GM18858 (cell line): ENCODE measurements around the gene OOEP.
"Not testable (repeated sequence)": the region's sequence is repeated elsewhere in the genome, so short reads cannot be mapped to it uniquely, and the experiment has no call there.

ENCODE experiments used
- ATAC-seq: cut with Tn5 transposase; IDR thresholded peaks from one replicate; pipeline ENCODE4 v1.9.1; 2021; ENCODE audit not compliant: unreplicated experiment

The OOEP gene

DNA sequence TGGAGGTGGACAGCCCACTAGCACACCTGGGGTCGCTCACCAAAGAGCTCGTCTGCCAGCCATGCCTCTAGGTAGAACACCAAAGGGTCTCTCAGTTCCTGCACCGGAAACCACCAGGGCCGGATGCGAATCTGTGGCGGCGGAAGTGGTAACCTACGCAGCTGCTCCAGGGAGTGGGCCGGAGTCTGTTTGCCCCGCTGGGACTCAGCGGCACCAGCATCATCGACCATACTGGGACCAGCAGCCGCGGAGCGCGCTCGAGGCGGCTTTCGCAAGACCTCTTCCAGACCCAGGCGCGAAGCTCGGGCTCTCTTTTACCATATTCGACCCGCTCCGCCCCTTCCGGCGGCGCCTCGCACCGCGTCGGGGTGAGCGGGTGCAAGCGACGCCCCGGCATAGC, at the start of gene OOEP:
OOEP (minus strand) TSS at position 335 of the 400 bp plus-strand sequence; CDS start at position 230, 105 bp downstream.
- no peak for ATAC-seq

DNA sequence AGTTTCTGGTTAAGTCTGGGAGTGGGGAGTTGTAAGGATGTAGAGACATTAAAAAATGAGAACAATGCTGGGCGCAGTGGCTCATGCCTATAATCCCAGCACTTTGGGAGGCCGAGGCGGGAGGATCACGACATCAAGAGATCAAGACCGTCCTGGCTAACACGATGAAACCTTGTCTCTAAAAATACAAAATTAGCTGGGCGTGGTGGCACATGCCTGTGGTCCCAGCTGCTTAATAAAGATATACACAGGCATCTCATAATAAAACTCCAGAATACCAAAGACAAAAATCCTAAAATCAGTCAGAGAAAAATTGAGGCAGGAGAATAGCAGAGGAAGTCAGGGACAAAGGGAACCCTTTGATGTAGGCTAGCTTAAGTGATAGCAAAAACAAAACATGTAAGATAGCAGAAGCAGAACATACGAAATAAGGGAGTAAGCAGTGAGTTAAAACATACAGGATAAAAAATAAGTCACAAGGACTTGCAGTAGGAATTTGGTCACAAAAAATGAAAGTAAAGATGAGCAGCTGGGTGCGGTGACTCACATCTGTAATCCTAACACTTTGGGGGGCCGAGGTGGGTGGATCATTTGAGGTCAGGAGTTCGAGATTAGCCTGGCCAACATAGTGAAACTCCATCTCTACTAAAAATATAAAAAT, 48.5 kb upstream of the OOEP start:
- no peak for ATAC-seq

DNA sequence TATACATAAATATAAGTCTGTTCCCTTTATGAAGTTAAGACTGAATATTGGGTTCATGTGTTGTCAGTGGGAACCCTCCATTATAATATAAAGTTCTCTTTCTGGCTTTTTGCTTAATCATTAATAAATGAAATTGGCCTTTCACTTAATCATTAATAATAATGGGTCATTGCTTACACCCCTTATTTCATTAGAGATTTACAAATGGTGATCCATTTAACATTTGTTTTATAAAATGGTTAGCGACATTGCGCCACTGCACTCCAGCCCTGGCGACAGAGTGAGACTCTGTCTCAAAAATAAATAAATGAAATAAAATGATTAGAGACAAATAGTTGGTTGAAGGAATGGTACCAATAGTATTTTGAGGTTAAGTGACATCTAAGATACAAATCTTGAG, 43.4 kb upstream of the OOEP start:
- ATAC-seq, result no peak

DNA sequence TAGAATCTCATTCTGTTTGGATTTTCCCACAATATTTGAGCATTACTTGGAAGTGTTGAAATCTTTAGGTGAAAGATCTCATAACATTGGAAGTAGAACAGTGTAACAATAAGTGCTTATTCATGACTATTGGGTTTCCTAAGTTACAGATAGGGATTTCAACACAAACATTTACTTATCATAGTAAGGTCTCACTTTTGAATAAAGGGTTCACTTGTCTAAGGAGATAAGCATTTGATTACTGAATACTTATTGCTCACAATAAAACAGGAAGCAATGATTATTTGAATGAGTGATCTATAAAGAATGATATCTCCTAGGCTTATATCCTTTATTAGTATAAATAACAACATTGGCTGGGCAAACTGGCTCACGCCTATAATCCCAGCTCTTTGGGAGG, 39.7 kb upstream of the OOEP start:
- no peak for ATAC-seq

DNA sequence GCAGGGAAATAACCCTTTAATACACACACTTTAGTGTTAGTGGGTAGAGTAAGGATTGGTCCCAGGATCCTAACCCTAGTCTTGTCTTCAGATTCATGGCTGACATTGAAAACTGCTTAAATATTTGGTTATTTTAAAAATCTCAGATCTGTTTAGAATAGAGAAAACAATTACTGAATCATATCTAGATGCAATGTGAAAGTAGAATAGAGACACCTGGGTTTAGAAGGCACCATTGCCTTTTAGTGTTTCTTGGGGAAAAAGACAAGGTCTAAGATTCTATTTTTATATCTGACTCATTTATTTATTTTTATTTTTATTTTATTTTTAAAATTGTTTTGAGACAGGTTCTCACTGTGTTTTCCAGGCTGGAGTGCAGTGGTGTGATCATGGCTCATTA, 31.0 kb upstream of the OOEP start:
- no peak for ATAC-seq

DNA sequence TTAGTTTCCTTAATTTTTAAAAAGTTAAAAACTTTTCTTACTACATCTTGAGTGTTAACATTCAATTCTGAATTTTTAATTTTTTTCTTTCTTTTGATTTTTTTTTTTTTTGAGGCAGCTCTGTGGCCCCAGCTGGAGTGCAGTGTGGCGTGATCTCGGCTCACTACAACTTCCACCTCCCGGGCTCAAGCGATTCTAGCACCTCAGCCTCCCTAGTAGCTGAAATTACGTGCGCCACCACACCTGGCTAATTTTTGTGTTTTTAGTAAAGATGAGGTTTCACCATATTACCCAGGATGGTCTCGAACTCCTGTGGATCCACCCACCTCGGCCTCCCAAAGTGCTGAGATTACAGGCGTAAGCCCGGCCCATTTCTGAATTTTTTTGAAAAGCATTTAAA, 26.2 kb upstream of the OOEP start:
- ATAC-seq, result no peak

DNA sequence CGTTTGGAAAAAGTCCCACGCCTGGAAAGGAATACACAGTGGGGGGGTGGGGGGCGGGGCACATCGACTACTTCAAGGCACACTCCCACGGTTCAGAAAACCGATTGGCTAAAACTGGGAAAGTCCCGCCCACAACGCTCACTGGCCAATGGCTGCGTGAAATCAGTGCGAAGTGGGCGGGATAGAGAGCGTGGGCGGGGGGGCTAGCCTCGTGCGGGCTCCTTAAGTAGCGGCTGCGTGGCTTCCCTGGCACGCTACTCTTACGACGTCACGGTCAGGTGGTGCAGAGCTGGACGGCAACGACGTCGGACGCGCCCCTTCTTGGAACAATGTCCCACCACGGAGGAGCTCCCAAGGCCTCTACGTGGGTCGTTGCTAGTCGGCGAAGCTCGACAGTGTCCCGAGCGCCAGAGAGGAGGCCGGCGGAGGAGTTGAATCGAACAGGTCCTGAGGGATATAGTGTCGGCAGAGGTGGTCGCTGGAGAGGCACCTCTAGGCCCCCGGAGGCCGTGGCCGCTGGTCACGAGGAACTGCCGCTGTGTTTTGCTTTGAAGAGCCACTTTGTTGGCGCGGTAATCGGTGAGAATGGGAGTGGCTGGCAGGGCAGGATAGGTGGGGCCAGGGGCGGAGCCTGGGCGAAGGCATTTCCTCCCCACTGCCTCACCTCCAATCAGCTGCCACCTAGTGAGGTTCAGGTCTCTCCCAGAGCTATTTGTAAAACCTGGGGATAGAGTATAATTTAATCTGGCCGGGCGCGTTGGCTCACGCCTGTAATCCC, 25.1 kb upstream of the OOEP start, which contains the start of gene DDX43:
DDX43 (plus strand) TSS at position 252 of the 778 bp plus-strand sequence; CDS start at position 330, 78 bp downstream.
- no peak for ATAC-seq

DNA sequence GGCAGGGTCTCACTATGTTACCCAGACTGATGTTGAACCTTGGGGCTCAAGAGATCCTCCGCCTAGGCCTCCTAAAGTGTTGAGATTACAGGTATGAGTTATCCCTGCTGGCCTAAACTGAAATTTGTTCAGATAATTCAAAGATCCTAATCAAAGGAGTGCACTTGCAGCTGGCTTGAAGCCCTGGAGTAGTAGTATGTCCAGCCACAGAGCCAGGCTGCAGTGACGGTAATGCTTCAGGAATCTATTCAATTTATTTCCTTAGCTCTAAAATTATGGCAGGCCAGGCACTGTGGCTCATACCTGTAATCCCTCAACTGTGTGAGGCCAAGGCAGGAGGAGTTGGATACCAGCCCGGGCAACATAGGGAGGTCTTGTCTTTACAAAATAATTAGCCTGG, 23.6 kb upstream of the OOEP start:
- no peak for ATAC-seq

DNA sequence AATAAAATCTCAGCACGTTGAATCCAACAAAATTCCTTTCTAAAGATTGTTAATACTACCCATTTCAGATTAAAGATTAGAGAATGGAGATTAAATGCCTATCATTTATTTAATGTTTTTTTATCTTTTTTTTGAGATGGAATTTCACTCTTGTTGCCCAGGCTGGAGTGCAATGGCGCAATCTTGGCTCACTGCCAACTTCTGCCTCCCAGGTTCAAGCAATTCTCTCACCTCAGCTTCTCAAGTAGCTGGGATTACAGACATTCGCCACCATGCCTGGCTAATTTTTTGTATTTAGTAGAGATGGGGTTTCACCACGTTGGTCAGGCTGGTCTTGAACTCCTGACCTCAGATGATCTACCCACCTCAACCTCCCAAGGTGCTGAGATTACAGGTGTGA, 22.5 kb upstream of the OOEP start:
- ATAC-seq, result not testable (repeated sequence)

DNA sequence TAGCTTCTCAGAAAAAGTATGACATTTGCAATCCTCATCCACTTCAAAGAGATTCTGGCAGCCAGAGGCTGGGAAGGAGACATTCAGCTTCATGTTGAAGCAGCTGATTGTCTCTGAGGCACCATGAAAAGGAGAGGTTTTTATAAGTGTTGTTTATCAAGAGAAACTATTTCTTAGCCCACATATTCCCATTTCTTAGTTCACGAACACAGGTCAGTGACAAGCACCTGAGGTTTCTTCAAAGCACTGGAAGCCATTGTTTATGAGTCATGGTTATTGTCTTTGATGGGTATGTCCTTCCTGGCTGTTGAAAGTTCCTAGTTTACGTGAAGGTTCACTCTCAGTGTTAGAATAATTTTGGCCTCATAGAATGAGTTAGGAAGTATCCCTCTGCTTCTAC, 22.0 kb upstream of the OOEP start:
- no peak for ATAC-seq

DNA sequence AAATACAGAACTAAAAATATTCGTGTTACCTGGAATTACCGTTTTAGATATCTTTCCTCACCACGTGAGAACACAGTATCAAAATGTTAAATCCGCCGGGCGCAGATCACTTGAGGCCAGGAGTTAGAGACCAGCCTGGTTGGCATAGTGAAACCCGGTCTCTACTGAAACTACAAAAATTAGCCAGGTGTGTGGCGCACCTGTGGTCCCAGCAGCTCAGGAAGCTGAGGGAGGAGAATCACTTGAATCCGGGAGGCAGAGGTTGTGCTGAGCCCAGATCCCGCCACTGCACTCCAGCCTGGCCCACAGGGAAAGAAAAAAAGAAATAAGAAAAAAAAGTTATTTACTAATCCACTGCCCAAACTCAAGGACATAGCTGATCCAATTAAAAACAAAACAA, 20.2 kb upstream of the OOEP start:
- no peak for ATAC-seq

DNA sequence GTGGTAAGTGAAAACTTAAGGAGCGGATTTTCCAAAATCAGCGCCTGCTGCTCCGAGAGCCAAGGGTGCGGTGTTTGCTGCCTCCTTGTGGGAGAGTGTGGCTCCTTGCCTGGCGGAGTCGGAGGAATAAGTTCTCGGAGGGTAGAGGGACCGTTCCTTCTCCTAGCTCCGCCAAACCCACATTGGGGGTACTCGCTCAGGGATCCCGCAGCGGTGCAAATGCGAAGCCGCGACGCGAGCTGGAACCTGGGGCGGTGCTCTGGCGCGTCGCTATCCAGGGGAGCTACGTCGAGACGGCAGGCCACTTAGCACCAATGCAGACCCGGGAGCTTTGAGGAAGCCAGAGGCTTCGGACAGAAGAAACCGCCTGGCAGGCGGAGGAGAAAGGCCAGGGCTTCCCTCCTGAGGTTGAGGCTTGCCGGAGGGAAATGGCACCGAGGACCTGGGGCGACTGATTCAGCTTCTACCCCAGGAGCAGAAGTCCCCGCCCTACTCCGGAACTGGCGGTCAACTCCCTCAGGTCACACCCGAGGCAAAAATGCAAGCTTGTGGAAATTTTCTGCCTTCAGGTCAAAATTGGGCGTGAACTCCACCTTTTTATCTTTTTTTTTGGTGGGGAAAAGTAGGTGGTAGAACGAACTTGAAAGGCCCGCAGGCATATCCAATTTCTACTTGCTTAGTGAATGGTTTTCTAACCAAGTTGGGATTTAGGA, 19.3 kb upstream of the OOEP start:
- peak; percentile 68 for ATAC-seq

DNA sequence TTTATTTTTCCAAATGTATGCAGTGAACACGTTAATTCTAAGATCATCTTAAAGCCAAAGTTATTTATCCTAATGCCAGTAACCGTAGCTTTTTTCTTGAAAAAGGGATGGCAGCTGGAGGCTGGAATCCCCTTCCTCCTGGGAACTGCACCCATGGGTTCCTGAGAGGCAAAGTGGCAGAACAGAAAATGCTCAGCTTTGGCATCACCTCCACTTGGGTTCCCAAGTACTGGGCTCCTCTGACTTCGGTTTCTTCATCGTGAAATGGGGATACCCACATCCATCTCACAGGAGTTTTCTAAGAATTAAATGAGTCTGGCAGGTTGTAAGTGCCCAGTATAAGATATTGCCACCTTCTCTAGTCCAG, 18.7 kb upstream of the OOEP start:
- no peak for ATAC-seq

DNA sequence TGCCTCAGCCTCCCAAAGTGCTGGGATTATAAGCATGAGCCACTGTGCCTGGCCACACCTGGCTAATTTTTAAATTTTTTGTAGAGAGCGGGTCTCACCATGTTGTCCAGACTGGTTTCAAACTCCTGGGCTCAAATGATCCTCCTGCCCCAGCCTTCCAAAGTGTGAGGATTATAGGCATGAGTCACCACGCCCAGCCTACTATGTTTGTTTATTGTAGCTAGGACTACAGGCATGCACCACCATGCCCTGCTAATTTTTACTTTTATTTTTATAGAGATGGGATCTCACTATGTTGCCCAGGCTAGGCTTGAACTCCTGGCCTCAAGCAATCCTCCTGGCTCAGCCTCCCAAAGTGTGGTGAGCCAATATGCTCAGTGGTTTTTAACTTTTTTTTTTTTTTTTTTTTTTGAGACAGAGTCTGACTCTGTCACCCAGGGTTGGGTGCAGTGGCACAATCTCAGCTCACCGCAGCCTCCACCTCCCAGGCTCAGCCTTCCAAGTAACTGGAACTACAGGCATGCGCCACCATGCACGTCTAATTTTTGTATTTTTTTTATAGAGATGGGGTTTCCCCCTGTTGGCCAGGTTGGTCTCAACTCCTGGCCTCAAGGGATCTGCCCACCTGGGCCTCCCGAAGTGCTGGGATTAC, 12.9 kb upstream of the OOEP start:
- ATAC-seq, result no peak

DNA sequence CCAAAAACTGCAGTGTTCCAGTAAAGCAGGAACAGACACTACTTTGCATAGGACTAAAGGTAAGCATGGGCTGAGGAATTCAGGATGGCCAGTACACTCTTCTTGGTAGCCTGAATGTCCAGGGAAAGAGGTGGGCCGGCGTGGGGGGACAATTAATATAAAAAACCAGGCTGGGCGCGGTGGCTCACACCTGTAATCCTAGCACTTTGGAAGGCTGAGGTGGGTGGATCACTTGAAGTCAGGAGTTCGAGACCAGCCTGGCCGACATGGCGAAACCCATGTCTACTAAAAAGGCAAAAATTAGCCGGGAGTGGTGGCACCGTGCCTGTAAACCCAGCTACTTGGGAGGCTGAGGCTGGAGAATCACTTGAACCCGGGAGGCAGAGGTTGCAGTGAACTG, 11.8 kb upstream of the OOEP start:
- ATAC-seq, result not testable (repeated sequence)

DNA sequence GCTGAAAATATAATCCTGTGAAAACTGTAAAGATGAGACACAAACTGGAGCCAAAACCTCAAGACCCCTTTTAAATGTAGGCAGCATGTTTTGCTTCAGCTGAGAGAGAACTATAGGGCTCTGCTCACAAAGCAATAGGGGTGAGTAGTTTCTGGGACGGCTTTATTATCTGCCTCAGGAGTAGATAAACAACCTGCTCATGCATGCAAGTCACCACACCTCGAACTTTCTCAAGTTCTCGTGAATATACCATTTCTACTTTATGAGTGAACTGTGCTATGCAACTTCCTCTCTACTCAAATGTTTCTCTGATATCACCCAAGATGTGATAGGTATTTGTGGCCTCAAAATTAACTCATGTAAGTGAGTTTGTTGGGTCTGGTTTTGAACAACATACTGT, 7.5 kb upstream of the OOEP start:
- no peak for ATAC-seq

DNA sequence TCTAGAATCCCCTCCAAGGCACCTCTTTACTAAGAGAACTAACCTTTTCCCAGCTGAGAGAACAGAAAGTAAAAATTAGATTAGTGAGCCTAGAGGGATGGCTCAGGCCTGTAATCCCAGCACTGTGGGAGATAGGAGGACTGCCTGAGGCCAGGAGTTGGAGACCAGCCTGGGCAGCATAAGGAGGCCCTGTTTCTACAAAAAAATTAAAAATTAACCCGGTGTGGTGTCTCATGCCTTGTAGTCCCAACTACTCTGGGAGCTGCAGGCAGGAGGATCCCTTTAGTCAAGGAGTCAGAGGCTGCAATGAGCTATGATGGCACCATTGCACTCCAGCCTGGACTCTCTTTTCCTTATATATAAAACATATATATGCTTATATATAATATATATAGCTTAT, 5.5 kb upstream of the OOEP start:
- no peak for ATAC-seq

DNA sequence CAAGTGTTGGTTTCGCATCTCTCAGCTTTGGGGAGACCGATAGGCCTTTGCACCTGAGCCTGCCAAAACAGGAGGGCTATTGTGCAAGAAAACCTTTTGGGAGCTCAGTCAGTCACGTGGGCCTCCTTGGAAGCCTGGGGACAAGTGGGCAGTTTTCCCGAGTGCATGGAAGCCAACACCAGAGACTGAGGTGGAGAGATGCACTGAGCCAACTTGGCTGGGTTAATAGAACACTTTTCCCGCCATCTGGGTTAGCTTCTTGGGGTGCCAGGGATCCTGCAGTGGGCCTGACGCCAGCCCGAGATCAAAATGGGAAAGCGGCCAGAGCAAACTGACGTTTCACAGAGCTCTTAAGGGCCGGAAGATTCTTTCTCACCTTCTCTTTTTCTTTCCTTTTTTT, 2.8 kb upstream of the OOEP start:
- no peak for ATAC-seq

DNA sequence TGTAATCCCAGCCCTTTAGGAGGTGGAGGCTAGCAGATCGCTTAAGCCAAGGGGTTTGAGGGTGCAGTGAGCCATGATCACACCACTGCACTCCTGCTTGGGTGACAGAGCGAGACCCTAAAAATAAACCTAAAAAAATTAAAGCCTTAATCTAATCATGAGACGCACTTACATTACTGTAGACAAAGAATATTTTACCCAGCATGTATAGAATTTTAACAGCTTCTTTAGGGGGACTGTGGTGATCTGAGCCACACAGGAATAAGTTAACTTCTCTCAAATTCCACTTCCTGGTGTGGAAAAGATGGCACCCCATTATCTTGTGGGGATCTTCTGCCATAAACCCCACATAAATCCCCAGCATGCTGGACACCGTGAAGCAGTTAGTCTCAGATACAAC, 2.3 kb upstream of the OOEP start:
- ATAC-seq, result no peak

DNA sequence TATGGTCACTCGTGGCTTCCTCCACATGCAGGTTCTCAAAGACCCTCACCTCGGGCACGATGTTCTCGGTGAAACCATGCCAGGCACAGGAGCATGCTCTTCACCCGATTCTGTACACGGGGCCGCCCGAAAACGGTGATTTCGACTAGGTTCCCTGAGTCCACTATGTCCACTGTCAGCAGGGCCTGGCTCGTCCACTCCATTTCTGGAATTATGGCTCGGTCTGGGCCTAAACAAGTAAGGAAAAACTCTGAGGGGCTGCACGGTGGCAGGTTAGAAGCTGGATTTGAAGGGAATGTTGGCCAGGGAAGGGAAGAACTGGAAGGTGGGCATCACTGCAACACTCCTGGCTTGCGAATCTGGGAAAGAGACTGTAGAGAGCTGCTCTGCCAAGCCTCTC, 540 bp downstream of the OOEP start:
- ATAC-seq, result no peak

DNA sequence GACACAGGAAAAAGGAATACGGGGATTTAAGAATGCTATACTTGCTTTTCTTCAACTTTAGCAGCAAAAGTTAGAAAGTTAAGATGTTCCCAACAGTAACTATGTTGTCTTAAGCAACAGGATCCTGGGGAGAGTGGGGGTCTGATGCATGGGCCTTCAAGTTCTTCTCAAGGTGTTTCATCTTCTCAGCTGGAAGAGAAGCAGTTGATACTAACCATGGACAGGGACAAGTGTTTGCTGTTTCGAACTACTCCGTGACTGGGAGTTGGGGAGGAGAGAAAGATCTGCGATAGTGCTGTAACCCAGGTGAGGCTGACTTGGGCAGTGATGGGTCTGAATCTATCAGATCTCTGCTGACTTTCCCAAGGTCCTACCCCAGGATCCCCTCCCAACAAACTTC, 1.0 kb downstream of the OOEP start:
- ATAC-seq, result no peak
